Heart left ventricle (tissue), 16 donors: ENCODE results near the gene LIG3. TPM values are rescaled to one million over a fixed set of nuclear protein-coding genes. Genes with fewer than 3 reads are reported as not detected.

Experiments
- ATAC-seq, 4 donors: fragments of 200-7000 bp; cut with Tn5 transposase; one replicate each; pipeline ENCODE4 v1.9.1; 2020 to 2022; ENCODE audit warnings: moderate library complexity in 4 of 4, mild to moderate bottlenecking in 3 of 4, moderate number of reproducible peaks in 1 of 4
- DNase-seq, 5 donors: peaks; one replicate each; pipeline ENCODE4 v3.0.0-alpha.2; 2020
- H3K27ac ChIP-seq, 12 donors: fragments of 200-600 bp; sonication (generic) in 4 of 12; one replicate each; pipeline versions ENCODE4 v1.5.0 to v1.8.0; 2016 to 2022; ENCODE audit warnings: mild to moderate bottlenecking in 2 of 12
- H3K27me3 ChIP-seq, 9 donors: fragments of 200-600 bp; sonication (generic) in 2 of 9; one replicate each; pipeline versions ENCODE4 v1.5.1 to v1.8.0; 2016 to 2022; ENCODE audit warnings: mild to moderate bottlenecking in 3 of 9
- H3K36me3 ChIP-seq, 9 donors: fragments of 200-600 bp; sonication (generic) in 2 of 9; one replicate each; pipeline versions ENCODE4 v1.5.0 to v1.8.0; 2018 to 2022; ENCODE audit warnings: mild to moderate bottlenecking in 2 of 9
- H3K4me1 ChIP-seq, 12 donors: fragments of 200-600 bp; sonication (generic) in 4 of 12; one replicate each; pipeline versions ENCODE4 v1.5.0 to v1.8.0; 2016 to 2022; ENCODE audit warnings: mild to moderate bottlenecking in 3 of 12
- H3K4me3 ChIP-seq, 12 donors: fragments of 200-600 bp; sonication (generic) in 4 of 12; one replicate each; pipeline versions ENCODE4 v1.5.0 to v1.8.0; 2017 to 2022; ENCODE audit warnings: mild to moderate bottlenecking in 9 of 12, moderate library complexity in 4 of 12
- H3K9me3 ChIP-seq, 12 donors: fragments of 200-600 bp; sonication (generic) in 4 of 12; one replicate each; pipeline versions ENCODE4 v1.5.0 to v1.8.0; 2016 to 2022; ENCODE audit warnings: mild to moderate bottlenecking in 1 of 12
- POLR2A ChIP-seq, 2 donors: fragments of 450-650 bp; IDR thresholded peaks; one replicate each; pipeline ENCODE4 v1.6.1; 2017; ENCODE audit warnings: antibody characterized with exemption in 2 of 2, mild to moderate bottlenecking in 2 of 2, moderate library complexity in 2 of 2
- WGBS, 4 donors: extraction: QIAGEN DNeasy Blood & Tissue Kit in 2 of 4; methylation state at CpG; one replicate each; pipeline versions ENCODE4 v1.1.5 to v1.1.7; 2013 to 2018; 5-methylcytosine and 5-hydroxymethylcytosine counted together
- intact Hi-C, 10 donors: fragments of 100-400 bp; cut with DNase I; formaldehyde crosslinking; loops; one replicate each; pipeline versions ENCODE4 v1.11.1 to v1.14.2; 2022
- polyA plus RNA-seq, 2 donors: library from polyadenylated mRNA; stranded (reverse); fragments of 200-250 nt; gene quantifications; one replicate each; pipeline ENCODE4 v1.2.3, GENCODE V29; 2013
- total RNA-seq, 9 donors: library from RNA; depleted of rRNA in 2 of 9; stranded (reverse); fragments of >200 nt in 2 of 9; fragmentation: NEBNext Ultra II Directional in 3 of 9; extraction: Animal tissue kit (Norgen Biotek cat#: 25700) in 3 of 9; gene quantifications; one replicate each; pipeline versions ENCODE4 v1.1.0 to v1.2.4, GENCODE V29; 2016 to 2023
- TF ChIP-seq, protein P1 (sequence below), 12 donors: fragments of 200-600 bp; sonication (generic) in 4 of 12; IDR thresholded peaks; one replicate each; pipeline versions ENCODE4 v1.5.0 to v1.8.0; 2018 to 2022; ENCODE audit warnings: antibody characterized with exemption in 12 of 12, mild to moderate bottlenecking in 5 of 12
- donor health status: ischemic (EF 13 %, LVEDD 7.1; RV severe dilation, severe dysfunction).
- donor health status: healthy with polysubstance abuse.
- donor health status: DM: no; HTN: yes; CAD: no.
- donor health status: DM: no; HTN: no; CAD: no.
- donor health status: ischemic (EF 25% LVEDD 6.9; RV normal size, moderate dysfunction).
- donor health status: ischemic (EF 25% LVEDD 5.7; RV mildly dilated, moderate dysfunction).
- donor health status: healthy.
- donor health status: DM: yes; HTN: yes; CAD: no.
- donor health status: ischemic (EF 35%, LVEDD 5.7; RV mildly dilated, moderate dysfunction).
- donor health status: nonischemic (EF 11% LVEDD 7.7; RV severe dilation, severe dysfunction).
- donor health status: DM: yes; HTN: yes; CAD: no.
- donor health status: PGD.
- donor health status: ischemic (EF 29% LVEDD 5.4; RV normal size, mild dysfunction).
- donor health status: nonischemic (EF 23%, LVEDD 6.1; RV moderate dilation, normal function).

Gene LIG3
- total and polyA plus RNA-seq, 11 donors: 4.0 to 27.0 (median 20.2) TPM

DNA sequence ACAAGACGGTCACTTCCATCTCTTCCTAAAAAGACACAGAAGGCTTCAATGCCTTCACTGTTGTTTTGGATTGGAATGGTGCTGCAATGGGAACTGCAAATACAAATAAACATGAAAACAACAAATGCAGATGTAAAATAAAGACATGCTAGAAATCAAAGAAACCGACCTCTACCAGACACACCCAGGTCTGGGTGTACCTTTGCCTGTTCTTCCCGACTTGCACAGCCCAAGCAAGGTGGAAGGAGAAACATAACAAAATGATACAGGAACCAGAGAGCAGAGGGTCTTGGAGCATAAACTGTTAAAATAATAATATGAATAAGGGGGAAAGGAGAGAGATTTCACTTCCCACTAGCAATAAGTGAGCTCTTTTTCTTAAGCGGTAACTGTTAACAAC is 65.9 kb downstream of the LIG3 start:
- Histone ChIP-seq H3K4me1 (peaks cover 0 to 45% (median 7%) of the 10 kb centered on the region in 12 donors), H3K27me3 (no peaks in the 10 kb centered on the region), H3K9me3 (no peaks in the 10 kb centered on the region), H3K4me3 (peak overlapping the region in 1 of 12 donors; percentile 15), H3K27ac (peak overlapping the region in 1 of 12 donors; percentile 67), H3K36me3 (no peaks in the 10 kb centered on the region)
- DNase-seq (no peak), ATAC-seq (no peak)
- intact Hi-C loops: loop anchor here in 1 of 10 donors (10.0 kb wide), 1 partner anchor 51 kb away; no protein-coding TSS in a partner anchor
- TF ChIP-seq, protein P1, sequence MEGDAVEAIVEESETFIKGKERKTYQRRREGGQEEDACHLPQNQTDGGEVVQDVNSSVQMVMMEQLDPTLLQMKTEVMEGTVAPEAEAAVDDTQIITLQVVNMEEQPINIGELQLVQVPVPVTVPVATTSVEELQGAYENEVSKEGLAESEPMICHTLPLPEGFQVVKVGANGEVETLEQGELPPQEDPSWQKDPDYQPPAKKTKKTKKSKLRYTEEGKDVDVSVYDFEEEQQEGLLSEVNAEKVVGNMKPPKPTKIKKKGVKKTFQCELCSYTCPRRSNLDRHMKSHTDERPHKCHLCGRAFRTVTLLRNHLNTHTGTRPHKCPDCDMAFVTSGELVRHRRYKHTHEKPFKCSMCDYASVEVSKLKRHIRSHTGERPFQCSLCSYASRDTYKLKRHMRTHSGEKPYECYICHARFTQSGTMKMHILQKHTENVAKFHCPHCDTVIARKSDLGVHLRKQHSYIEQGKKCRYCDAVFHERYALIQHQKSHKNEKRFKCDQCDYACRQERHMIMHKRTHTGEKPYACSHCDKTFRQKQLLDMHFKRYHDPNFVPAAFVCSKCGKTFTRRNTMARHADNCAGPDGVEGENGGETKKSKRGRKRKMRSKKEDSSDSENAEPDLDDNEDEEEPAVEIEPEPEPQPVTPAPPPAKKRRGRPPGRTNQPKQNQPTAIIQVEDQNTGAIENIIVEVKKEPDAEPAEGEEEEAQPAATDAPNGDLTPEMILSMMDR (IDR thresholded peaks at IDR 0.05): no peak
- TF ChIP-seq POLR2A (IDR thresholded peaks at IDR 0.05): no peak
- WGBS, 4 donors: 83 to 90% (median 89%) methylated on average over 4 of the region's 4 CpGs

- no peaks in the 10 kb centered on the region for H3K9me3 ChIP-seq
- H3K4me1 ChIP-seq: peaks cover 0 to 51% (median 10%) of the 10 kb centered on the region in 12 donors
- peak overlapping the region in 1 of 12 donors; percentile 67 for H3K27ac ChIP-seq
- no peaks in the 10 kb centered on the region for H3K36me3 ChIP-seq
- intact Hi-C loops: loop anchor here in 1 of 10 donors (10.0 kb wide), 1 partner anchor 52 kb away; no protein-coding TSS in a partner anchor
- TF ChIP-seq POLR2A (IDR thresholded peaks at IDR 0.05): no peak
- TF ChIP-seq, protein P1 (IDR thresholded peaks at IDR 0.05): no peak
- no peaks in the 10 kb centered on the region for H3K27me3 ChIP-seq
- ATAC-seq (no peak), DNase-seq (no peak)
- 73 to 86% (median 81%) methylated on average over 5 of the region's 5 CpGs for WGBS, 4 donors
- peak overlapping the region in 1 of 12 donors; percentile 15 for H3K4me3 ChIP-seq
Measured at GRCh38 chr17:35046740-35047283, 66.5 kb downstream of the LIG3 start.

DNA sequence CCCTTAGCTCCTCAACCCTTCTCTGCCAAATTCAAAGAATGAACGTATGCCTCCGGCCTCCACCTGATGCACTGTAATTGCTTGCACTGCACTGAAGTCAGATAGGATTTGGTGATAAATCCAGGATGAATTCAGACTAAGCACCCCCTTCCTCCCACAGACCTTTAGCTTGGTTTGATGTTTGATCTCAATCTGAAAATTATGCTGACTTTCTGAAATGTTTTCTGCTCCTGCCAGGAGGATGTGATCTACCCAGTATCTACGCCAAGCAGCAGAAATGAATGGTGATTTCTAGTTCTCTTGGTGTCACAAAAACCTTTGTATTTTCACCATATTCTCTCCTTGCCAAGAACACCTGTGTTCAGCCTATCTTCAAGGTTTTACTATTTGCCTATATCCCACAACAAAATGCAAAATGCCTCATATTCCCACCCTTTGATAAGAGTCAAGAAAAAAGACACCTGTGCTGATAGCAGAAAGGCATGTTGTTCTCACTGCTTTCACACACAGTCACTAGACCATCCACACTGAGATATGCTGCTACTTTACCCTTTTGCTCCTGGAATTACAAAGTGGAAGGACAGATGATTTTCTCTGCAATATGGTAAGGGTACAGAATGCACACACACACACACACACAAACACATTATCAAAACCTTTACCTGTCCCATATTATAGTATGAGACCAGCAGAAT is 68.5 kb downstream of the LIG3 start:
- no peak overlapping the region for H3K4me3 ChIP-seq
- TF ChIP-seq, protein P1 (IDR thresholded peaks at IDR 0.05): no peak
- no peak for TF ChIP-seq POLR2A (IDR thresholded peaks at IDR 0.05)
- intact Hi-C loops: loop anchor here in 1 of 10 donors (10.0 kb wide), 1 partner anchor 54 kb away; no protein-coding TSS in a partner anchor
- H3K27ac ChIP-seq: no peak overlapping the region
- no peak for DNase-seq
- peaks cover 0 to 69% (median 20%) of the 10 kb centered on the region in 12 donors for H3K4me1 ChIP-seq
- 90 to 98% (median 96%) methylated on average over 3 of the region's 3 CpGs for WGBS, 4 donors
- H3K36me3 ChIP-seq: no peaks in the 10 kb centered on the region
- H3K9me3 ChIP-seq: no peaks in the 10 kb centered on the region
- no peak for ATAC-seq
- H3K27me3 ChIP-seq: no peaks in the 10 kb centered on the region

DNA sequence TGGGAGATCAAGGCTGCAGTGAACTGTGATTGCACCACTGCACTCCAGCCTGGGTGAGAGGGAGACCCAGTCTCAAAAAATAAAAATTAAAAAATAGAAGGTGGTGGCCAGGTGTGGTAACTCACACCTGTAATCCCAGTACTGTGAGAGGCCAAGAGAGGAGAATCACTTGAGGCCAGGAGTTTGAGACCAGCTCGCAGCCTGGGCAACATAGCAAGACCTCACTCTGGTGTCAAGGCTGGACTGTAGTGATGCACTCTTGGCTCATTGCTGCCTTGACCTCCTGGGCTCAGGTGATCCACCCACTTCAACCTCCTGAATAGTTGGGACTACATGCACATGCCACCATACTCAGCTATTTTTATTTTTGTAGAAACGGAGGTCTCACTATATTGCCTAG is 69.9 kb downstream of the LIG3 start:
- Histone ChIP-seq H3K9me3 (no peaks in the 10 kb centered on the region), H3K27ac (peak overlapping the region in 1 of 12 donors; percentile 96), H3K4me1 (peaks cover 0 to 60% (median 20%) of the 10 kb centered on the region in 12 donors), H3K4me3 (no peak overlapping the region), H3K36me3 (no peaks in the 10 kb centered on the region), H3K27me3 (no peaks in the 10 kb centered on the region)
- intact Hi-C loops: loop anchor here in 1 of 10 donors (5.0 kb wide), 1 partner anchor 503 kb away; no protein-coding TSS in a partner anchor
- ATAC-seq (no peak), DNase-seq (no peak)
- TF ChIP-seq, protein P1 (IDR thresholded peaks at IDR 0.05): no peak
- TF ChIP-seq POLR2A (IDR thresholded peaks at IDR 0.05): no peak
- WGBS, 4 donors: 93 to 97% (median 96%) methylated on average over 2 of the region's 2 CpGs
